Activated CD4-positive, alpha-beta memory T cell treated with anti-CD3 and anti-CD28 coated beads for 36 hours (primary cell): ENCODE measurements around the gene CNIH2. TPM values are rescaled to one million over a fixed set of nuclear protein-coding genes. Genes with fewer than 3 reads are reported as not detected.

Source experiments
- CTCF ChIA-PET: fragments of 350-600 bp; sonication (Branson Sonifier 250); formaldehyde crosslinking; loops from one replicate; lab custom pipeline; 2021; ENCODE audit warnings: antibody characterized with exemption, inconsistent platforms; lab: Charles Lee
- POLR2A ChIA-PET: fragments of 350-600 bp; sonication (Branson Sonifier 250); formaldehyde crosslinking; loops from one replicate; lab custom pipeline; 2021; ENCODE audit warnings: antibody characterized with exemption; lab: Charles Lee
- DNase-seq: peaks from one replicate; pipeline ENCODE4 v3.0.0-alpha.2; 2020
- H3K27ac Mint-ChIP-seq: one replicate; pipeline ENCODE4 v1.8.0; 2021; ENCODE audit warnings: mixed read lengths
- H3K27me3 Mint-ChIP-seq: one replicate; pipeline ENCODE4 v1.8.0; 2021; ENCODE audit warnings: mixed read lengths
- H3K36me3 Mint-ChIP-seq: one replicate; pipeline ENCODE4 v1.8.0; 2021; ENCODE audit warnings: mixed read lengths
- H3K4me1 Mint-ChIP-seq: one replicate; pipeline ENCODE4 v1.8.0; 2021; ENCODE audit warnings: low read depth, mixed read lengths
- H3K4me3 Mint-ChIP-seq: one replicate; pipeline ENCODE4 v1.8.0; 2021; ENCODE audit warnings: mild to moderate bottlenecking, mixed read lengths
- H3K9me3 Mint-ChIP-seq: one replicate; pipeline ENCODE4 v1.8.0; 2021; ENCODE audit warnings: mixed read lengths
- intact Hi-C: fragments of 100-400 bp; cut with micrococcal nuclease; formaldehyde crosslinking; loops from one replicate; pipeline ENCODE4 v1.15.1; 2023
- total RNA-seq, 2 experiments: library from RNA; stranded (reverse); gene quantifications; one replicate each; pipeline ENCODE4 v1.2.3, GENCODE V29; 2021

Gene CNIH2
- total RNA-seq, 2 experiments from 2014 or later: 0.39 to 1.5 TPM

DNA sequence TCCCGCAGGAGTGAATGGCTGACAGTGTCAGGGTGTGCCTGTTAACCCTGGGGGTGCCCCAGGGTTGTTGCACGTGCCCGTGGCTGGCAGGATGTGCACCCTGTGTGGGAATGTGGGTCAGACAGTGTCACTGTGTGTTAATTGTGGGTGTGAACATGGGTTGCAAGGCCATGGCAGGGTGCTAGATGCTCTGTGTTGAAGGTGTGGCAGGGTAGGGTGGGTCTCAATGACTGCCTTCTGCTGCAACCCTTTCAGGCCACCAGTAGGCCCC lies 50.0 kb downstream of the CNIH2 start:
- H3K36me3 Mint-ChIP-seq: no peaks in the 10 kb centered on the region
- H3K27me3 Mint-ChIP-seq: no peaks in the 10 kb centered on the region
- H3K9me3 Mint-ChIP-seq: no peaks in the 10 kb centered on the region
- no peak overlapping the region for H3K27ac Mint-ChIP-seq
- ChIA-PET POLR2A (no interaction called here), CTCF (no interaction called here)
- intact Hi-C loops: loop anchor here (1.0 kb wide), 1 partner anchor 16 kb away; no protein-coding TSS in a partner anchor
- DNase-seq: peak; percentile 41
- no peak overlapping the region for H3K4me3 Mint-ChIP-seq
- peaks cover 27% of the 10 kb centered on the region for H3K4me1 Mint-ChIP-seq

DNA sequence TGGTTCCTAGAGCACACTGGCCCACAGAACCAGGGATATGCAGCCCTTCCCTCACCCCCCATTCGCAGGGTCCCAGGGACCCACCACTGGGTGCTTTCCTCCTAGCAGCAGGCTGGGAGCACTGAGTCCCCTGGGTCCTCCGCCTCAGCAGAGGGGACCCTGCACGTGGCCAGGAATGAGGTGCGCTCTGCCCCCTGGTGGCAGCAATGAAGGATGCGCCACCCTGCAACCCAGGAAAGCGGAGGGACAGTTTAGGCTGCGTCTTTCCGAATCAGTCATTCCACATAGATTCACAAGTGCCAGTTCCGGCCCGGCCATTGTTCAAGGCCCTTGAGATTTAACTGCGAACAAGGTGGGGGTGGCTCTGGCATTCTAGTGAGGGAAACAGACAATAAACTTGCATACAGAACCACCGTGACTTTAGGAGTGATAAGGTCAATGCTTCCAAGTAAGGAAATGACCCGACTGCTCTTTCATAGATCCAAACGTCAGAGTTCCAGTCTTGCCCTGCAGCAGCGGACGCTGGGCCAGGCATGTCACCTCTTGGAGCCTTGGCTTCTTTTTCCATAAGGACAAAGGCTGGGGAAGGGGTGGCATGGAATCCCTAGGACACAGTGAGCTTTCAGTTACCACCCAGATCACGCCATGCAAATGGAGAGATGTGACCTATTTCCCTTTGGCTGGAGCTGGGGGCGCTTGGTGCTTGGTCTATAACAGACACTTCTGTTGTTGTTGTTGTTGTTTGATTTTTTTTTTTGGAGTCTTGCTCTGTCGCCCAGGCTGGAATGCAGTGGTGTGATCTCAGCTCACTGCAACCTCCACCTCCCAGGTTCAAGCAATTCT lies 50.5 kb downstream of the CNIH2 start:
- Mint-ChIP-seq H3K27me3 (no peaks in the 10 kb centered on the region), H3K36me3 (no peaks in the 10 kb centered on the region), H3K9me3 (no peaks in the 10 kb centered on the region), H3K4me3 (no peak overlapping the region), H3K27ac (peak overlapping the region; percentile 40), H3K4me1 (peaks cover 27% of the 10 kb centered on the region)
- DNase-seq: peak; percentile 90
- CTCF ChIA-PET: interaction anchor here (0.8 to 1.2 kb wide), 3 partner anchors 13 to 60 kb away, joined by 3 to 29 read pairs (median 3); no protein-coding TSS in a partner anchor
- intact Hi-C loops: loop anchor here (1.0 kb wide), 1 partner anchor 16 kb away; no protein-coding TSS in a partner anchor
- POLR2A ChIA-PET: interaction anchor here (0.6 to 0.9 kb wide), 2 partner anchors 23 to 40 kb away, joined by 3 read pairs; no protein-coding TSS in a partner anchor

DNA sequence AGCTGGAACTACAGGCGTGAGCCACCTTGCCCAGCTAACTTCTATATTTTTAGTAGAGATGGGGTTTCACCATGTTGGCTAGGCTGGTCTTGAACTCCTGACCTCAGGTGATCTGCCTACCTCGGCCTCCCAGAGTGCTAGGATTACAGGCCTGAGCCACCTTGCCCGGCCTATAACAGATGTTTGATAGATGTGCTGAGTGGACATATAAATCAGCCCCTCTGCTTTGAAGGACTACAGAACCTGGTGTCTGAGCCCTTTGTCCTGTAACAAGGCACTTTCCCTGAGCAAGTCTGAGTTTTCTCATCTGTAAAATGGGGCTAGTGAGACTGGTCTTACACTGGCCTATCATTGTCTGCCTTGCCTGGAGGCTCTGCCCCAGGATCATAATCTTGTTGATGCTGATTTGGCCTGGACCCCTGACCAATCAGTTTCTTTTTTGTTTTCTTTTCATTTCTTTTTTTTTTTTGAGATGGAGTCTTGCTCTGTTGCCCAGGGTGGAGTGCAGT lies 51.2 kb downstream of the CNIH2 start:
- intact Hi-C loops: no loop called here
- no peak for DNase-seq
- no peaks in the 10 kb centered on the region for H3K27me3 Mint-ChIP-seq
- H3K27ac Mint-ChIP-seq: no peak overlapping the region
- ChIA-PET POLR2A (interaction anchor here (0.9 kb wide), 1 partner anchor 41 kb away, joined by 3 read pairs; no protein-coding TSS in a partner anchor), CTCF (interaction anchor here (0.8 to 1.2 kb wide), 4 partner anchors 14 to 59 kb away, joined by 3 to 29 read pairs (median 3); no protein-coding TSS in a partner anchor)
- no peaks in the 10 kb centered on the region for H3K9me3 Mint-ChIP-seq
- peaks cover 27% of the 10 kb centered on the region for H3K4me1 Mint-ChIP-seq
- no peak overlapping the region for H3K4me3 Mint-ChIP-seq
- no peaks in the 10 kb centered on the region for H3K36me3 Mint-ChIP-seq

DNA sequence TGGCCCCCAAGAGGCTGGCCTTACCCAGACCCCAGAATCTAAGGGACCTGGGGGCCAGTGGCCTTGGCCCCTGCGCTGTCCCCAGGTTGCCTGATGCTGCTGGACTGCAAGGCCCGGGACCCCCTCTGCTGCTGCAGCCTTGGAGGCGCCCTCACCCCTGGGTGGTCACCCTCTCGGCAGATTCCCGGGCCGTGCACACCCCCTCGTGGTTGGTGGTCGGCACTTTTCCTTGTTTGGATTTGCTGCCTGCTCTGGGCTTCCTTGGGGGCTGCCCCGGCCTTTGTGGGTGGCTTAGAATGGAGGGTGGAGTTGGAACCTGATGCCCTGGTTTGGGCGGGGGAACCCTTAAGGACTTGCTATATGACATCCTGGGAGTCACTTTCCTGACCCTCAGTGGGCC lies 53.0 kb downstream of the CNIH2 start:
- POLR2A ChIA-PET: no interaction called here
- Mint-ChIP-seq H3K27ac (no peak overlapping the region), H3K9me3 (no peaks in the 10 kb centered on the region), H3K27me3 (no peaks in the 10 kb centered on the region), H3K36me3 (no peaks in the 10 kb centered on the region), H3K4me1 (peaks cover 28% of the 10 kb centered on the region), H3K4me3 (no peak overlapping the region)
- intact Hi-C loops: no loop called here
- CTCF ChIA-PET: interaction anchor here (0.6 to 2.5 kb wide), 4 partner anchors 18 to 48 kb away, joined by 3 to 9 read pairs (median 4); no protein-coding TSS in a partner anchor
- DNase-seq: no peak

DNA sequence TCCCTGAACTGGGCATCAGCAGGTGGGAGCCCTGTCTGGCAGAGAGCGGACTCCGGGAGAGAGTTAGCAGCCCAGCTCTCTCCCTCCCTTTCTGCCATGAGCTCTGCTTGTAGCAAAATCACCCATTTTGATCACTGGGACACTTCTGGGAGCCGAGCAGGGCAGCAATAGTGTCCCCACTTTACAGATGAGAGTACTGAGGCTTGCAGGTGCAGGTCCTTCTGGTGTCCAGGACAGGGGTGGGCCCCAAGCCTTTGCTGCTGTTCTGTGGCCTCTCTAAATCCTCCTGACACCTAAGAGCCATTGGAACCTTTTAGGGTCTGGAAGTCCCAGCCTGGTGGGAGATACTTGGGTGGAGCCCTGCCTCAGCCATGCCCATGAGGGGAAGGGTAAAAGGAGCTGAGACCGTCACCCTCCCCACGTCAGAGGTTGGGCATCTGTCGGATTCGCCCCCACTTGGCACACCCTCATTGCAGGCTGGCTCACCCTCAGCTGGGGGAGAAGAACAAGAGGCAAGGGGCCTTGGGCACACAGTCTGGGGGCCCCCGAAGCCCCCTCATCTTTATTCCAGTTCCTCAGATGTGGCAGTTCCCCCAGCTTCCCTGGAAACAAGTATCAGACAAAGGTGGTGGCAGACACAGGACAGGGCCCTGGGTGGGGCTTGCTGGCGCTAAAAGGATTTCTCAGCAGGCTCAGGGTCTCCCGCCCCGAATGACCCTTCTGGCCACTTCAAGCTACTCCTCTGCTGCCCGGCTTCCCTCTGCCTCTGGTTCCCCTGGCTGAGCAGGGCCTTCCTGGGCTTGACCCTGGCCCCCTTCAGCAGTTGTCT lies 53.8 kb downstream of the CNIH2 start:
- no peaks in the 10 kb centered on the region for H3K27me3 Mint-ChIP-seq
- DNase-seq: no peak
- no peak overlapping the region for H3K27ac Mint-ChIP-seq
- H3K4me3 Mint-ChIP-seq: no peak overlapping the region
- POLR2A ChIA-PET: interaction anchor here (1.2 kb wide), 1 partner anchor 19 kb away, joined by 3 read pairs; no protein-coding TSS in a partner anchor
- CTCF ChIA-PET: interaction anchor here (0.6 to 2.5 kb wide), 3 partner anchors 19 to 49 kb away, joined by 3 to 9 read pairs (median 3); no protein-coding TSS in a partner anchor
- intact Hi-C loops: no loop called here
- H3K36me3 Mint-ChIP-seq: peaks cover under 1% of the 10 kb centered on the region
- H3K9me3 Mint-ChIP-seq: no peaks in the 10 kb centered on the region
- H3K4me1 Mint-ChIP-seq: peaks cover 29% of the 10 kb centered on the region

DNA sequence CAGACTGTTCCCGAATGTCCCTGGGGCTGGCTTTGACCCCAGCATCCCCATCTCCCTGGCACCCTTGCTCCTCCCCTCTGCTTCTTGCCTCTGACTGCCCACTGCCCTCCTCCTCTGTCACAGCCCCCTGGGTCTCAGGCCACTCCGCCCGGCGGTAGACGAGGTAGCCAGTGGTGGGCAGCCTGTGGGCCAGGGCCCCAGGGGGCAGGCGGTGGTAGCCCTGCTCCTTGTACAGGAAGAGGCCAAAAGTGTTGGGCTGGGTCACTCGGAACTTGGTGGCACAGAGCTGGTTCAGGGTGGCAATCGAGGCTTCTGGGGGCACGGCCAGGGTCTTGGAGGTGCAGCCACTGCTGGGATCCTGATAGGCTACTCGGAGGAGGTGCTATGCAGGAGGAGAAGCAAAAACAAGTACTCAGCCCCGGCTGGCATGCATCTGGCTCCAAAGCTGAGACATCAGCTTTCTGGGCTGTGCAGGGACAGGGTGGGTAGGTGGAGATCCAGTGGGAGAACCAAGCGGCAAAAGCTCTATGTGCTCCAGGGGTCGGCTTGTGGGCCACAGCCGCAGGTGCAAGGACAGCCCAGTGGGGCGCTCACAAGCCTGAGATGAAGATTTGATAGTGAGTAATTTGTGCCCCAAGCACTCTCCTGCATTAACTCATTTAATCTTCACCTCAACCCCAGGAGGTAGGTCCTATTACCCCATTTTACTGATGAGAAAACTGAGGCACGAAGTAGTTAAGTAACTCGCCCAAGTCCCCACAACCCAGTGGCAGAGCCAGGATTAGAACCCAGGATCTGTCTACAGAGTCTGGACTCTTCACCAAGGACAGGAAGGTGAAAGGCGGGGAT lies 54.6 kb downstream of the CNIH2 start:
- peaks cover 7% of the 10 kb centered on the region for H3K36me3 Mint-ChIP-seq

DNA sequence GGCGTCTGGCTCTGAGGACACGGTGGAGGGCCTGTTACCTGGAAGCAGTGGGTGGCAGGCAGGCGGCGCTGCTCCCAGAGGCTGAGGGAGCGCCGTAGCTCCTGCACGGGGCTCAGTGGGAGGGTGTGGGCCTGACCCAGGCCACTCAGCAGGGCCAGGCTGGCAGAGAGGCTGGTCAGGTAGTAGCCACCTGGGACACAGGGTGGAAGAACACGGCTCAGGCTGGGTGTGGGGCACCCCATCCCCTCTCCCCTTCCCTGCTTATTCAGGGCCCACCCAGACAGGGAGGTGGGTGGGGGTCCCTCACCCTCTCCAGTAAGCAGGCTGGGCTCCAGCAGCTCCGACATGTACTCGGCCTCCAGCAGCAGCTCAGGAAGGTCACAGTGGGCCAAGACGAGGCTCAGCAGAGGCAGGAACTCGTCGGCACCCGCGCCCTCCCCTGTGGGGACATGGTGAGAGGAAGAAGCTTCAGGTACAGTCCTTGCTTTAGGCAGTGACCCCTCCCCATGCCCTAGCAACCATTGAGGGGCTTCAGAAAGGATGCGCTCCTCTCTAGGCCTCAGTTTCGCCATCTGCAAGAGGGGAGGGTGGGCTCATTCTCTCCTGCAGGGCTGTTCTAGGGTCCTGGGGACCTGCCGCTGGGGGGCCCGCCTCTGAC lies 55.4 kb downstream of the CNIH2 start:
- Mint-ChIP-seq H3K36me3 (peaks cover 7% of the 10 kb centered on the region), H3K27me3 (no peaks in the 10 kb centered on the region), H3K27ac (no peak overlapping the region), H3K9me3 (no peaks in the 10 kb centered on the region), H3K4me1 (peaks cover 25% of the 10 kb centered on the region), H3K4me3 (no peak overlapping the region)
- POLR2A ChIA-PET: interaction anchor here (1.0 to 1.2 kb wide), 2 partner anchors 15 to 21 kb away, joined by 3 read pairs; no protein-coding TSS in a partner anchor
- CTCF ChIA-PET: interaction anchor here (2.4 to 2.5 kb wide), 2 partner anchors 20 to 53 kb away, joined by 6 to 9 read pairs; no protein-coding TSS in a partner anchor
- intact Hi-C loops: no loop called here
- DNase-seq: no peak

More for the DNA sequence above, 54.6 kb downstream of the CNIH2 start:
- H3K4me3 Mint-ChIP-seq: no peak overlapping the region
- intact Hi-C loops: no loop called here
- no peak for DNase-seq
- ChIA-PET POLR2A (interaction anchor here (1.0 to 1.2 kb wide), 2 partner anchors 16 to 20 kb away, joined by 3 read pairs; no protein-coding TSS in a partner anchor), CTCF (interaction anchor here (2.5 kb wide), 1 partner anchor 20 kb away, joined by 9 read pairs; no protein-coding TSS in a partner anchor)
- no peaks in the 10 kb centered on the region for H3K27me3 Mint-ChIP-seq
- H3K27ac Mint-ChIP-seq: no peak overlapping the region
- H3K9me3 Mint-ChIP-seq: no peaks in the 10 kb centered on the region
- H3K4me1 Mint-ChIP-seq: peaks cover 31% of the 10 kb centered on the region

Other genes with a start within 250 kb of the CNIH2 start
- gene GAL3ST3, start 229.0 kb upstream of the CNIH2 start, total RNA-seq: not detected
- gene SF3B2, start 225.8 kb upstream of the CNIH2 start, total RNA-seq: 100 to 1,000 TPM; 271 to 274 TPM
- gene PACS1, start 207.9 kb upstream of the CNIH2 start, total RNA-seq: 10 to 100 TPM; 82.0 to 84.1 TPM
- gene KLC2, start 20.5 kb upstream of the CNIH2 start, total RNA-seq: 10 to 100 TPM; 40.5 to 44.8 TPM
- 100 to 1,000 TPM; 118 to 124 TPM for gene RAB1B, start 9.5 kb upstream of the CNIH2 start, total RNA-seq
- 10 to 100 TPM; 63.1 to 65.8 TPM for gene YIF1A, start 11.0 kb downstream of the CNIH2 start, total RNA-seq
- gene TMEM151A, start 13.7 kb downstream of the CNIH2 start, total RNA-seq: not detected
- not detected for gene CD248, start 38.9 kb downstream of the CNIH2 start, total RNA-seq
- gene RIN1, start 58.3 kb downstream of the CNIH2 start, total RNA-seq: 1 to 10 TPM; 1.0 to 1.6 TPM
- gene BRMS1, start 66.9 kb downstream of the CNIH2 start, total RNA-seq: 10 to 100 TPM; 29.3 to 31.2 TPM
- gene B4GAT1, start 69.5 kb downstream of the CNIH2 start, total RNA-seq: 1 to 10 TPM; 8.2 to 8.3 TPM
- 10 to 100 TPM; 10.3 to 10.6 TPM for gene SLC29A2, start 93.6 kb downstream of the CNIH2 start, total RNA-seq
- not detected for gene NPAS4, start 142.9 kb downstream of the CNIH2 start, total RNA-seq
- gene MRPL11, start 160.7 kb downstream of the CNIH2 start, total RNA-seq: 100 to 1,000 TPM; 104 to 106 TPM
- 1 to 10 TPM; 7.0 to 8.5 TPM for gene PELI3, start 188.7 kb downstream of the CNIH2 start, total RNA-seq
- 10 to 100 TPM; 76.1 to 89.7 TPM for gene DPP3, start 202.3 kb downstream of the CNIH2 start, total RNA-seq
- 10 to 100 TPM; 11.1 to 13.2 TPM for gene BBS1, start 232.5 kb downstream of the CNIH2 start, total RNA-seq